Activated naive CD4-positive, alpha-beta T cell treated with anti-CD3 and anti-CD28 coated beads, Interleukin-2, amount 10 ng/mL, durations not matched to agents 7 days and 5 days (primary cell): ENCODE data around the gene AAK1.
"Not testable (repeated sequence)": the region's sequence is repeated elsewhere in the genome, so short reads cannot be mapped to it uniquely, and the experiment has no call there.

Experiments
- CTCF ChIA-PET: fragments of 350-600 bp; sonication (Branson Sonifier 250); formaldehyde crosslinking; loops from one replicate; lab custom pipeline; 2021; ENCODE audit warnings: antibody characterized with exemption; lab: Charles Lee
- DNase-seq: peaks from one replicate; pipeline ENCODE4 v3.0.0-alpha.2; 2020
- H3K27ac Mint-ChIP-seq: one replicate; pipeline ENCODE4 v1.8.0; 2021; ENCODE audit warnings: mild to moderate bottlenecking, moderate library complexity, mixed read lengths
- H3K27me3 Mint-ChIP-seq: one replicate; pipeline ENCODE4 v1.8.0; 2021; ENCODE audit warnings: mild to moderate bottlenecking, mixed read lengths
- H3K36me3 Mint-ChIP-seq: one replicate; pipeline ENCODE4 v1.8.0; 2021; ENCODE audit warnings: mixed read lengths
- H3K4me1 Mint-ChIP-seq: one replicate; pipeline ENCODE4 v1.8.0; 2021; ENCODE audit warnings: mixed read lengths
- H3K4me3 Mint-ChIP-seq: one replicate; pipeline ENCODE4 v1.8.0; 2021; ENCODE audit warnings: mild to moderate bottlenecking, moderate library complexity, mixed read lengths
- H3K9me3 Mint-ChIP-seq: one replicate; pipeline ENCODE4 v1.8.0; 2021; ENCODE audit warnings: mixed read lengths

AAK1 gene

DNA sequence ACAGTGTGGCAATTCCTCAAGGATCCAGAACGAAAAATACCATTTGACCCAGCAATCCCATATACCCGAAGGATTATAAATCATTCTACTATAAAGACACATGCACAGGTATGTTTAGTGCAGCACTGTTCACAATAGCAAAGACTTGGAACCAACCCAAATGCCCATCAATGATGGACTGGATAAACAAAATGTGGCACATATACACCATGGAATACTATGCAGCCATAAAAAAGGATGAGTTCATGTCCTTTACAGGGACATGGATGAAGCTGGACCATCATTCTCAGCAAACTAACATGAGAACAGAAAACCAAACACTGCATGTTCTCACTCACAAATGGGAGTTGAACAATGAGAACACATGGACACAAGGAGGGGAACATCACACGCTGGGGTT is 29.6 kb upstream of the AAK1 start:
- H3K27me3 Mint-ChIP-seq, DNase-seq, H3K9me3 Mint-ChIP-seq, H3K36me3 Mint-ChIP-seq, H3K27ac Mint-ChIP-seq, H3K4me3 Mint-ChIP-seq, CTCF ChIA-PET: not testable (repeated sequence)
- H3K4me1 Mint-ChIP-seq = peaks cover 25% of the 10 kb centered on the region

DNA sequence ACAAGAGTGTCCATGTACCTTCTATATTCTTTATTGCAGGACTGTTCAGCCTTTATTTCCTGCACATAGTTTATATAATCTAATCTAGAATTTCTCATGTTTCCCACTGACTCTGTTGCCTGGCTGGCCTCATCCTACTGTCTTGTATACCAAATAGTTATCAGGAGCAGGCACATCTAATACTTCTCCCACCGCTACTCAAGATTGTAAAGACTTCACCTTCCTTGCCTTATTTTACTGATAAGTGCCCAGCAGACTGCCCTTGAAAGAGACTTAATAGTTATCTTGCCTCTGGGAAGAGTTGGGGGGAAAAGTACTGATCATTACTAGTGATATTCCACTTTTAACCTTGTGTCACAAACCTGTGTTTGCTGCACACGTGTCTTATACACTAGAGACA is 26.1 kb upstream of the AAK1 start:
- H3K27me3 Mint-ChIP-seq = no peaks in the 10 kb centered on the region
- H3K4me3 Mint-ChIP-seq = no peak overlapping the region
- no peak overlapping the region for H3K27ac Mint-ChIP-seq
- no peak for DNase-seq
- H3K9me3 Mint-ChIP-seq = peaks cover 4% of the 10 kb centered on the region
- CTCF ChIA-PET = no interaction called here
- H3K36me3 Mint-ChIP-seq = peaks cover 2% of the 10 kb centered on the region
- peaks cover 14% of the 10 kb centered on the region for H3K4me1 Mint-ChIP-seq

DNA sequence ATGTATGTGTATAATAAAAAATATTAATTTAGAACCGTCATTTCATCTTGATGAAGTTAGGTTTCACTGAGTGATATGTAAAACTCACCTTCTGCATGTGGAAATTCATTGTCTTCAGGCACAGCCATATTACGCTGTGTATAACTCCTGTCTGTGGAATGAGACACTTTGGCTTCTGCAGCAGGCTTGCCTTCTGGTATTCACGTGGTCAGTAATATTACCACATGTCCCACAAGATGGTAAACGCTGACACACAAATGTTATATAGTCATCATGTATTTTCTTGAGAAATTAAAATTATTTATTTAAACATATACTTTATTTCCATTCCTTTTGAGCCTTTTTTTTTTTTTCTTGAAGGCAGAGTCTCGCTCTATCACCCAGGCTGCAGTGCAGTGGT is 25.1 kb upstream of the AAK1 start:
- CTCF ChIA-PET = no interaction called here
- Mint-ChIP-seq H3K4me3 (no peak overlapping the region), H3K36me3 (peaks cover 6% of the 10 kb centered on the region), H3K4me1 (peaks cover 8% of the 10 kb centered on the region), H3K9me3 (peaks cover 14% of the 10 kb centered on the region), H3K27ac (no peak overlapping the region), H3K27me3 (no peaks in the 10 kb centered on the region)
- no peak for DNase-seq

- peaks cover 8% of the 10 kb centered on the region for H3K4me1 Mint-ChIP-seq
- H3K36me3 Mint-ChIP-seq = peaks cover 9% of the 10 kb centered on the region
- DNase-seq = no peak
- peaks cover 14% of the 10 kb centered on the region for H3K9me3 Mint-ChIP-seq
- CTCF ChIA-PET = no interaction called here
- H3K4me3 Mint-ChIP-seq = no peak overlapping the region
- no peak overlapping the region for H3K27ac Mint-ChIP-seq
- H3K27me3 Mint-ChIP-seq = no peaks in the 10 kb centered on the region
These were observed 24.4 kb upstream of the AAK1 start for GRCh38 chr2:69667805-69668382.

GRCh38 chr2:69665152-69665551 is 21.6 kb upstream of the AAK1 start:
- DNase-seq = no peak
- no peak overlapping the region for H3K27ac Mint-ChIP-seq
- peaks cover 11% of the 10 kb centered on the region for H3K36me3 Mint-ChIP-seq
- H3K4me1 Mint-ChIP-seq = peaks cover 11% of the 10 kb centered on the region
- H3K9me3 Mint-ChIP-seq = peaks cover 14% of the 10 kb centered on the region
- no peaks in the 10 kb centered on the region for H3K27me3 Mint-ChIP-seq
- H3K4me3 Mint-ChIP-seq = no peak overlapping the region
- CTCF ChIA-PET = interaction anchor here (1.4 kb wide), 1 partner anchor 13 kb away, joined by 3 read pairs; no protein-coding TSS in a partner anchor

- H3K36me3 Mint-ChIP-seq = peaks cover 11% of the 10 kb centered on the region
- H3K27me3 Mint-ChIP-seq = no peaks in the 10 kb centered on the region
- no peak overlapping the region for H3K27ac Mint-ChIP-seq
- H3K4me3 Mint-ChIP-seq = no peak overlapping the region
- H3K9me3 Mint-ChIP-seq = peaks cover 14% of the 10 kb centered on the region
- DNase-seq = no peak
- peaks cover 11% of the 10 kb centered on the region for H3K4me1 Mint-ChIP-seq
- CTCF ChIA-PET = interaction anchor here (1.4 kb wide), 1 partner anchor 15 kb away, joined by 3 read pairs; no protein-coding TSS in a partner anchor
These were observed 20.3 kb upstream of the AAK1 start for GRCh38 chr2:69663860-69664259.

DNA sequence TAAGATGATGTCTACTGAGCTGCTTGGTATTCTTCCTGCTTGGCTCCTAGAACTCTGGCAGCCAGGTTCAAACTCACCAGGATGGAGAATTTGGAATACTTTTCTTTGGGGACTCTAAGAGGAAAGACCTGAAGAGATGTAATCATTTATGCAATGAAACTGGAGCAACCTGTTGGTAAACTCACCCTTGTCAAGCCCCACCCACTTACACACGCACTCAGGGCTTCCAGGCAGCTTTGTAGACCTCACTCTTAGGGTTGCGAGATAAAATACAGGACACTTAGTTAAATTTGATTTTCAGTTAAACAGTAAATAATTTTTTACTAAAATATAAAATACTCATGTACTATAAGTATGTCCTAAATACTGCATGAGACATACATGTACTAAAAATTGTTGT is 19.0 kb upstream of the AAK1 start:
- DNase-seq, H3K27me3 Mint-ChIP-seq, CTCF ChIA-PET, H3K4me1 Mint-ChIP-seq, H3K27ac Mint-ChIP-seq, H3K4me3 Mint-ChIP-seq: not testable (repeated sequence)
- H3K36me3 Mint-ChIP-seq = peaks cover 11% of the 10 kb centered on the region
- peaks cover 14% of the 10 kb centered on the region for H3K9me3 Mint-ChIP-seq

DNA sequence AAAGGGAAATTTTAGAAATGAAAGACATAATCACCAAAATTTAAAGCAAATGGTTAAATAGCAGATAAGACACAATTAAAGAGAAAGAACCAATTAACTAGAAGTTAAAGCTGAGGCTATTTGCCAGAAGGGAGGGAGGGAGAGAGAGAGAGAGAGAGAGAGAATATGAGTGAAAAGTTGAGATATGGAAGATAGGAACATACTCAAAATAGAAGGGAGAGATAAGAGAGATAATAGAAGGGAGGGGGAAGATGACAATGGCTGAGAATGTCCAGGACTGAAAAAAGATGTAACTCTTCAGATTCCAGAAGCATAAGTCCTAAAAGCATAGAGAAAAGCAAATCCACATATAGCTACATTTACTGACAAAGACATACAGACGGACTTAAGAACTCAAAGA is 17.1 kb upstream of the AAK1 start:
- Mint-ChIP-seq H3K27me3 (no peaks in the 10 kb centered on the region), H3K4me1 (peaks cover 3% of the 10 kb centered on the region), H3K27ac (no peak overlapping the region), H3K9me3 (peaks cover 14% of the 10 kb centered on the region), H3K36me3 (peaks cover 11% of the 10 kb centered on the region), H3K4me3 (no peak overlapping the region)
- DNase-seq = no peak
- CTCF ChIA-PET = interaction anchor here (1.0 kb wide), 1 partner anchor 15 kb away, joined by 3 read pairs; no protein-coding TSS in a partner anchor

DNA sequence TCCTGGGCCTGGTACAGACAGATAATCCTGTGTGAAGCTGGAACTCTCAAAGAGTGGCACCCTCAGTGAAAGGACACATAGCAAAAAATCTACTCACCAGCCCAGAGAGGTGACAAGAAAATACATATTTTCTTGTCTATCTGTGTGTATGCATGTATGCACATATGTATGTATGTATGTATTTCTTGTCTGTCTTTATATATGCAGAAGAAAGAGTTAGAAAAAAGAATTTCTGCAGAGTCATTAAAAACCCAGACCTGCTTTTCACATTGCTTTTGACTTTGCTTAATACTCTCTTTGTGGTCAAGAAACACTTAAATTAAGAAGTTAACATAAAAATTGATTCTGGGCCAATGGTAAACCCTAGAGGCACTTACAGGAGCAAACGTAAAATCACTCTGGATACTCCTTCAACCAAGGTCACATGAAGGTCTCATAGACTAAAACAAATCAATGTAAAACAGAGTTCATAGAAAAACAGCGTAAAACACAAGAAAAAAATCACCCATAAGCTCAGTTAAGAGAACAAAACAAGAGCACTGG is 16.5 kb upstream of the AAK1 start:
- CTCF ChIA-PET = no interaction called here
- peaks cover 9% of the 10 kb centered on the region for H3K36me3 Mint-ChIP-seq
- H3K4me3 Mint-ChIP-seq = no peak overlapping the region
- peaks cover 14% of the 10 kb centered on the region for H3K9me3 Mint-ChIP-seq
- H3K27me3 Mint-ChIP-seq = no peaks in the 10 kb centered on the region
- no peak overlapping the region for H3K27ac Mint-ChIP-seq
- H3K4me1 Mint-ChIP-seq = peaks cover 7% of the 10 kb centered on the region
- DNase-seq = no peak

DNA sequence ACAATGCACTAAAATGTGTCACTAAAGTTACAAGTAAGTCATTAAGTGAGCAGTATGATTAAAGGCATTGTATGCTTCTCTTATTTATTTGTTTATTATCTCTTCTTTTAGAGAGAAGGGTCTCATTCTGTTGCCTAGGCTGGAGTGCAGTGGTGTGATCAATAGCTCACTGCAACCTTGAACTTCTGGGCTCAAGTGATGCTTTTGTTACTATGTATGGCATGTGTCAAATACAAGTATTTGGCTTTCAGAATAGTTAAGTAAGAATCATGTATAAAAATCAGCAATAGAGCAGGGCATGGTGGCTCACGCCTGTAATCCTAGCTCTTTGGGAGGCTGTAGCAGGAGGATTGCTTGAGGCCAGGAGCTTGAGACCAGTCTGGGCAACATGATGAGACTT is 15.8 kb upstream of the AAK1 start:
- no peak overlapping the region for H3K27ac Mint-ChIP-seq
- peaks cover 12% of the 10 kb centered on the region for H3K9me3 Mint-ChIP-seq
- no peaks in the 10 kb centered on the region for H3K27me3 Mint-ChIP-seq

DNA sequence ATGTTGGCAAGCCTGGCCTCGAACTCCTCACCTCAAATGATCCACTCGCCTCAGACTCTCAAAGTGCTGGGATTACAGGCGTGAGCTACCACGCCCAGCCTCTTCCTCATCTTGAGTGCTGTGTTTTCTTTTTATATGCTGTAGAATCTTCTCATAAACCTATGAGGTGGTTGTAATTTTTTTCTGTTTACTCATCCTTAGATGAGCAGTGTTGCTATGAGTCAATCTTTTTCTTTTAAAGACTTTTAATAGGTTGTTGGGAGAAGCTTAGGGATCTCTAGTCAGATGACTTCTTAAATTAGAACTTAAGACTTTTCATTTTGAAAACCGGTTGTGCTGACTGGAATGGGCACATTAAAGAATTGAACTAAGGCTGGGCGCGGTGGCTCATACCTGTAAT is 8.7 kb upstream of the AAK1 start:
- CTCF ChIA-PET = interaction anchor here (1.0 kb wide), 1 partner anchor 59 kb away, joined by 4 read pairs; no protein-coding TSS in a partner anchor
- peaks cover 11% of the 10 kb centered on the region for H3K36me3 Mint-ChIP-seq
- no peak for DNase-seq
- H3K4me1 Mint-ChIP-seq = peaks cover 59% of the 10 kb centered on the region
- no peak overlapping the region for H3K4me3 Mint-ChIP-seq
- no peaks in the 10 kb centered on the region for H3K9me3 Mint-ChIP-seq
- peak overlapping the region; percentile 76 for H3K27ac Mint-ChIP-seq
- H3K27me3 Mint-ChIP-seq = no peaks in the 10 kb centered on the region

More for the DNA sequence above, 15.8 kb upstream of the AAK1 start:
- CTCF ChIA-PET = interaction anchor here (0.9 kb wide), 1 partner anchor 15 kb away, joined by 3 read pairs; no protein-coding TSS in a partner anchor
- peaks cover 9% of the 10 kb centered on the region for H3K4me1 Mint-ChIP-seq
- H3K36me3 Mint-ChIP-seq = peaks cover 12% of the 10 kb centered on the region
- H3K4me3 Mint-ChIP-seq = no peak overlapping the region
- no peak for DNase-seq

- CTCF ChIA-PET = interaction anchor here (1.1 to 4.0 kb wide), 6 partner anchors 23 to 168 kb away, joined by 3 to 25 read pairs (median 4); no protein-coding TSS in a partner anchor
- DNase-seq, H3K36me3 Mint-ChIP-seq, H3K9me3 Mint-ChIP-seq, H3K27me3 Mint-ChIP-seq: not testable (repeated sequence)
- peaks cover 67% of the 10 kb centered on the region for H3K4me1 Mint-ChIP-seq
- H3K27ac Mint-ChIP-seq = peak overlapping the region; percentile 94
- H3K4me3 Mint-ChIP-seq = peak overlapping the region; percentile 90
These were observed 3.7 kb upstream of the AAK1 start for GRCh38 chr2:69647196-69647595.

DNA sequence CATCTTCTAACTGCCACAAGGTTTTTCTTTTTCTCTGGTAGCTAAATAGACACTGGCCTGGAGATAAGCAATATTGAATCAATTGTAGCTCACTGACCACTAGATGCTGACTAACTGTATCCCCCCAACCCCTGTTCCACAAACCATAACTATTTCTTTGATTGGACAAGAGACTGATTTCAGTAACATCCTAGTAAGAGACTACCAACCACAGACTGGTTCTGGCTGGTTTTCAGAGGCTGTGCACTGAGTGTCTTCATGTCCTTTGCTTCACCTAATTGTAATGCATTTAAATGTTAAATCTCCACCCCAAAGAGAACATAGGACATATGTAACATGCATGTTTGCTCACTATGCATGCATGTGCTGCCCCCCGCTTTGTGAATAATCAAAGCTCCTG is 3.2 kb upstream of the AAK1 start:
- peaks cover 7% of the 10 kb centered on the region for H3K36me3 Mint-ChIP-seq
- H3K4me1 Mint-ChIP-seq = peaks cover 62% of the 10 kb centered on the region
- no peaks in the 10 kb centered on the region for H3K27me3 Mint-ChIP-seq
- no peaks in the 10 kb centered on the region for H3K9me3 Mint-ChIP-seq
- H3K27ac Mint-ChIP-seq = peak overlapping the region; percentile 94
- CTCF ChIA-PET = interaction anchor here (1.0 to 4.0 kb wide), 9 partner anchors 23 to 168 kb away, joined by 3 to 25 read pairs (median 3); no protein-coding TSS in a partner anchor
- peak overlapping the region; percentile 90 for H3K4me3 Mint-ChIP-seq
- DNase-seq = no peak

GRCh38 chr2:69645921-69646320 is 2.4 kb upstream of the AAK1 start:
- peak; percentile 41 for DNase-seq
- peaks cover 56% of the 10 kb centered on the region for H3K4me1 Mint-ChIP-seq
- peak overlapping the region; percentile 94 for H3K27ac Mint-ChIP-seq
- peaks cover 14% of the 10 kb centered on the region for H3K36me3 Mint-ChIP-seq
- H3K4me3 Mint-ChIP-seq = peak overlapping the region; percentile 90
- no peaks in the 10 kb centered on the region for H3K9me3 Mint-ChIP-seq
- CTCF ChIA-PET = interaction anchor here (0.8 to 4.0 kb wide), 16 partner anchors 13 to 209 kb away, joined by 3 to 25 read pairs (median 4); partner anchors contain the start of gene NFU1
- no peaks in the 10 kb centered on the region for H3K27me3 Mint-ChIP-seq

GRCh38 chr2:69645031-69645431 is 1.5 kb upstream of the AAK1 start:
- peaks cover 56% of the 10 kb centered on the region for H3K4me1 Mint-ChIP-seq
- H3K9me3 Mint-ChIP-seq = no peaks in the 10 kb centered on the region
- H3K27me3 Mint-ChIP-seq = no peaks in the 10 kb centered on the region
- H3K4me3 Mint-ChIP-seq = peak overlapping the region; percentile 90
- peak overlapping the region; percentile 94 for H3K27ac Mint-ChIP-seq
- peak; percentile 52 for DNase-seq
- CTCF ChIA-PET = interaction anchor here (0.8 to 4.0 kb wide), 19 partner anchors 9 to 270 kb away, joined by 3 to 25 read pairs (median 4); partner anchors contain the start of gene NFU1
- H3K36me3 Mint-ChIP-seq = peaks cover 22% of the 10 kb centered on the region
